ENCODE data around the gene KATNB1.

DNA sequence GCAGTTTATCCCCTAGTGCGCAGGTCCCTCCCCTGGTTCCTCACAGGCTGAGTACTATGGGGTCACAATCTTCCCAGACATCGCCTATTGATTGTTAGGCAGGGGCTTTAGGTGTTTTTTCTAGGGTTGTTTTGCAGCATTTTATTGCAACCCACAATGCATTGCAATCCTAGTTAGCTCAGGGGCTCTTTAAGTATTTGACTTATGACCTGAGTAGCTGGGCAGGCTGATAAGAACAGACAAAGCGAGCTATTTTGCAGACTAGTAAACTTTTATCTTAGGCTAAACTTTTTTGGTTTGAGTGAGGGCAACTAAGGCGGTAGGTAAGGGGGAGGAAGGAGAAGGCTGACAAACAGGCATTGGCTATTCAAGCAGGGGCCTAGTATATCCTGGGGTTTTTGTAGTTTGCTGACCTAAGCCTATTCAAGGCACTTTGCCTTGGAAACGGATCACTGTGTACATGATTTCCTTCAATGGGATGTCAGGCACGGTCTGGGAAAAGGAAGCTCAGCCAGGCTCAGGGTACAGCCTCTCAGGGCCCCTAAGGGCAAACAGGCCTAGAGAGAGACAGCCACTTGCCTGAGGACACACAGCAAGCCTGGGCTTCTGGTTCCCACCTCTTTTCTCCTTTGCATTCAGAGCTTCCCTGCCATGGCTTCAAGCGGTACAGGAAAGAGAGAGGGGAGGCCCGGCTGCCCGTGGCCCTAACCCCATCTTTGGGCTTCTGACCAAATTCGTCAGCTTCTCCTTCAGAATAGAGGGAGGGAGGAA lies 34.6 kb upstream of the KATNB1 start:
- TF ChIP-seq, protein P1, sequence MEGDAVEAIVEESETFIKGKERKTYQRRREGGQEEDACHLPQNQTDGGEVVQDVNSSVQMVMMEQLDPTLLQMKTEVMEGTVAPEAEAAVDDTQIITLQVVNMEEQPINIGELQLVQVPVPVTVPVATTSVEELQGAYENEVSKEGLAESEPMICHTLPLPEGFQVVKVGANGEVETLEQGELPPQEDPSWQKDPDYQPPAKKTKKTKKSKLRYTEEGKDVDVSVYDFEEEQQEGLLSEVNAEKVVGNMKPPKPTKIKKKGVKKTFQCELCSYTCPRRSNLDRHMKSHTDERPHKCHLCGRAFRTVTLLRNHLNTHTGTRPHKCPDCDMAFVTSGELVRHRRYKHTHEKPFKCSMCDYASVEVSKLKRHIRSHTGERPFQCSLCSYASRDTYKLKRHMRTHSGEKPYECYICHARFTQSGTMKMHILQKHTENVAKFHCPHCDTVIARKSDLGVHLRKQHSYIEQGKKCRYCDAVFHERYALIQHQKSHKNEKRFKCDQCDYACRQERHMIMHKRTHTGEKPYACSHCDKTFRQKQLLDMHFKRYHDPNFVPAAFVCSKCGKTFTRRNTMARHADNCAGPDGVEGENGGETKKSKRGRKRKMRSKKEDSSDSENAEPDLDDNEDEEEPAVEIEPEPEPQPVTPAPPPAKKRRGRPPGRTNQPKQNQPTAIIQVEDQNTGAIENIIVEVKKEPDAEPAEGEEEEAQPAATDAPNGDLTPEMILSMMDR (IDR thresholded peaks at IDR 0.05; ENCODE audit: low read length): no peak
- no peak for TF ChIP-seq EZH2 (optimal IDR thresholded peaks at IDR 0.05; ENCODE audit: low read depth, low read length)

Data from MM.1S (cell line).